HG03095 (cell line): ENCODE data around the gene DSC3.

Experiments
- ATAC-seq: cut with Tn5 transposase; IDR thresholded peaks from one replicate; pipeline ENCODE4 v1.9.1; 2021; ENCODE audit warnings: moderate library complexity; ENCODE audit not compliant: unreplicated experiment

Gene DSC3

DNA sequence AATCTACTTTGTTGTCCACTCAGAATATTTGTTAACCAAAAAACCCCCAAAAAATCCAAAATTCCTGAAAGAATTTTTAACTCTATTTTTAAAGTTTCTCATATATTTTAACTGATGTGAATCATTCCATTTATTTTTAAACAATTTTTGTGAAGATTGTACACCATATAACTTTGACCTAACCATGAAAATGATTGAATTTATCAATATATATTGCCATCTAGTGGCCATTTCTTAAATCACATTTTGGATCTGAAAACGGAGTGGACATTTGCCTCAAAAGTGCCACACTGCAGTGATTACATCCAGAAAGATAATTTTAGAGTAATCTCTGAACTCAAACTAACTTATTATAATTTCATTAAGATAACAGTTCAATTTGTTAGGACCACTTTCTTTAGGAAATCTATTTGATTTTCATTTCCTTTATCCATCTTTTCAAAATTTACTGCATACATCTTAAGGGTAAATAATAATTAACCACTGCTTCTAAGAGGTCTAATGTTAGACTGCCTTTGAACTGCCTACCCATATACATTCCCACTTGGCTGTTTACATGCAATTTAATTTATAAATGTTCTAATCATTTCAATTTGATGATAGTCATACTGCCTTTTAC lies 71.1 kb downstream of the DSC3 start:
- ATAC-seq: no peak

GRCh38 chr18:30970196-30970816 lies 72.2 kb downstream of the DSC3 start:
- no peak for ATAC-seq

- ATAC-seq: no peak
Measured at GRCh38 chr18:30969670-30970170, 72.8 kb downstream of the DSC3 start.

DNA sequence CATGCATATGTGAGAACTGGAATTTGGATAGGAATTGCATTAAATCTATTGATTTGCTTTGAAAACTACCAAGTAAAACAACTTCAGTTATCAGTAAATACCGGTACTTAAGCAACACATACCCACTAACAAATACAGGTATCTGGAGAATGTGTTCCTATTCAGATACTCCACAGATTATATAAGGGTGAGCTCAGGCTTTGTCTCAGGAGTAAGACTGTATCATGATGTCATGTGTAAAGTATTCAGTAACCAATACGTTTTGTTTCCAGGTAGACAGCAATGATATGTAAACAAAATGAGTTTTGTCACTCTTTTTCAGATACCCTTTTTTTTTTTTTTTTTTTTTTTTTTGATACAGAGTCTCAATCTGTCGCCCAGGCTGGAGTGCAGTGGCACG lies 74.8 kb downstream of the DSC3 start:
- no peak for ATAC-seq

GRCh38 chr18:30965237-30965636 lies 77.3 kb downstream of the DSC3 start:
- no peak for ATAC-seq

- ATAC-seq: no peak
Measured at GRCh38 chr18:30960661-30961060, 81.9 kb downstream of the DSC3 start.

- ATAC-seq: no peak
Measured at GRCh38 chr18:30957066-30957465, 85.5 kb downstream of the DSC3 start.

DNA sequence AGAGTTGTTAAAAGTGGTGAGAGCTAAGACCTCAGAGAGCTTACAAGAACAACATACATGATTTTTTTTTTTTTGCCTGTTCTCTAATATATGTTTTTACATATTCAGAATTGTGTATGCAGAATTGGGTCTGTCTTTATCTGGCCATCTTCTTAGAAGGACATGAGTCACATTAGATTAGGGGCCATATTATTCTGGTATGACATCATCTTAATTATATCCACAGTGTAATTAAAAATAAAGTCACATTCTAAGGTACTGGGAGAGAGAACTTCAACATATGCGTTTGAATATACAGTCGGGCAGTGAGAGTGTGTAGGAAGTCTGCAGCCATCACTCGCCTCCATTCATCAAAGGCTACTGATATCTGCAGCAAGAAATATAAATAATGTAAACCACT lies 88.3 kb downstream of the DSC3 start:
- ATAC-seq: no peak

GRCh38 chr18:30945761-30946160 lies 96.8 kb downstream of the DSC3 start:
- no peak for ATAC-seq

DNA sequence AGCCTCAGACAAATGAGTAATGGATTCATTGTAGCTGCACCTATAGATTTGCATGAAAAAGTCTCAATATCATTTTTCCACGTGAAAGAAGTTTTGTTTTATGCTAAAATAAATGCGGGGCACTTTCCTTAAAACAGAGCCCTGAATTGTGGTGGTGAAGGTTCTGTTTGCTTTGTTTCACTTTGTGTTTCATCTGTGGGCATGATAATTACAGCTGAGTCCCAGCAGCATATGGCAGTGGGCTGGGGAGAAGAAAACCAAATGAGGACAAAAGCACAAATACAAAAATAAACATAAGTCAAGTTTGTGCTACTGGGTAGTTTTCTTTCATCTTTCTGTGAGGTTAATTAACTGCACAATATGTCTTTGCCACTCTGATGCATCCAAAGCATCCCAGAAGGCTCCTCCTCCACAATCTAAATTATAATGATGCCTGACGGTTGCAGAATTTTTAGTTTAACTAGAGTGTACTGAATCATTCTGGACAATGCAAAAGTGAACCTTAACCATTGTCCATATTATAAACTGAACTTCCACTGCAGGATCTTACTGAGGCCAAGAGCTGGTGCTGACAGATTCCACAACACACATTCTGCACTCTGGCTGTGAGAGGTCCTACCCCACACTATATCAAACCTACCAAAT lies 97.6 kb downstream of the DSC3 start:
- no peak for ATAC-seq

GRCh38 chr18:30940952-30941539 lies 101.5 kb downstream of the DSC3 start:
- no peak for ATAC-seq
